HepG2 (cell line): ENCODE results near the gene YIF1A. TPM values are rescaled to one million over a fixed set of nuclear protein-coding genes. Genes with fewer than 3 reads are reported as not detected.

Experiments used
- DMTF1 ChIP-seq: sonication (generic); formaldehyde crosslinking; IDR thresholded peaks from 2 replicates; pipeline ENCODE4 v1.4.0; 2020; ENCODE audit warnings: mild to moderate bottlenecking, missing genetic modification reagents
- HIVEP1 ChIP-seq: sonication (generic); formaldehyde crosslinking; IDR thresholded peaks from 2 replicates; pipeline ENCODE4 v1.4.0; 2020; ENCODE audit warnings: mild to moderate bottlenecking, missing genetic modification reagents
- IRX3 ChIP-seq: sonication (generic); formaldehyde crosslinking; IDR thresholded peaks from 2 replicates; pipeline ENCODE4 v1.8.1; 2023; ENCODE audit warnings: mild to moderate bottlenecking, low read depth, missing genetic modification reagents, borderline replicate concordance
- KDM5A ChIP-seq: fragments of 200-600 bp; sonication (generic); IDR thresholded peaks from 2 replicates; pipeline ENCODE4 v1.7.0; 2018; ENCODE audit warnings: antibody characterized with exemption, mild to moderate bottlenecking, low read length, borderline replicate concordance
- KLF12 ChIP-seq: sonication (generic); formaldehyde crosslinking; IDR thresholded peaks from 2 replicates; pipeline ENCODE4 v1.4.0; 2020; ENCODE audit warnings: missing genetic modification reagents, borderline replicate concordance
- KLF13 ChIP-seq: sonication (generic); formaldehyde crosslinking; IDR thresholded peaks from 2 replicates; pipeline ENCODE4 v1.4.0; 2020; ENCODE audit warnings: mild to moderate bottlenecking, missing genetic modification reagents
- REL ChIP-seq: sonication (generic); formaldehyde crosslinking; conservative IDR thresholded peaks from 2 replicates; pipeline ENCODE4 v1.8.0; 2022; ENCODE audit warnings: mild to moderate bottlenecking, missing genetic modification reagents, moderate library complexity
- ZNF484 ChIP-seq: sonication (generic); formaldehyde crosslinking; IDR thresholded peaks from 2 replicates; pipeline ENCODE4 v1.5.1; 2020; ENCODE audit warnings: mild to moderate bottlenecking, low read depth, missing genetic modification reagents, borderline replicate concordance
- ZNF569 ChIP-seq: sonication (generic); formaldehyde crosslinking; IDR thresholded peaks from 2 replicates; pipeline ENCODE4 v1.5.0; 2020; ENCODE audit warnings: mild to moderate bottlenecking, missing genetic modification reagents, moderate library complexity, borderline replicate concordance
- ZNF790 ChIP-seq: sonication (generic); formaldehyde crosslinking; IDR thresholded peaks from 2 replicates; pipeline ENCODE4 v1.8.0; 2022; ENCODE audit warnings: missing genetic modification reagents, mild to moderate bottlenecking, borderline replicate concordance
- ZNF878 ChIP-seq: sonication (generic); formaldehyde crosslinking; IDR thresholded peaks from 2 replicates; pipeline ENCODE4 v1.8.1; 2023; ENCODE audit warnings: mild to moderate bottlenecking, missing genetic modification reagents, moderate library complexity
- polyA plus RNA-seq, 8 experiments: library from polyadenylated mRNA; depleted of rRNA in 3 of 8; stranded (reverse) in 7 of 8; unstranded in 1 of 8; fragments of >200 nt; fragmentation: Illumina TruSeq in 4 of 8; extraction: Trizol in 4 of 8; gene quantifications; 2 replicates each; pipeline versions ENCODE4 v1.2.1 to v1.2.3, GENCODE V29; 2011 to 2016; ENCODE audit warnings: low read depth in 4 of 8, missing spikeins in 1 of 8, mixed read lengths in 1 of 8; ENCODE audit not compliant: insufficient read depth in 1 of 8
- total RNA-seq, 5 experiments: library from RNA; depleted of rRNA; stranded (reverse); fragments of >200 nt; fragmentation: Illumina TruSeq; extraction: Trizol; gene quantifications; 2 replicates each; pipeline ENCODE4 v1.2.3, GENCODE V29; 2016; ENCODE audit warnings: low read depth in 1 of 5
- TF ChIP-seq, protein P1 (sequence below): sonication (generic); formaldehyde crosslinking; IDR thresholded peaks from 2 replicates; pipeline ENCODE4 v1.4.0; 2020; ENCODE audit warnings: missing genetic modification reagents, borderline replicate concordance
- TF ChIP-seq, protein P2 (sequence below): sonication (generic); formaldehyde crosslinking; IDR thresholded peaks from one replicate; pipeline ENCODE4 v1.5.1; 2020; ENCODE audit warnings: mild to moderate bottlenecking, missing genetic modification reagents; ENCODE audit errors: not compliant biosample characterization

YIF1A gene
- total and polyA plus RNA-seq, 2 of the 13 experiments (the other 11 are each of a cell fraction or from before 2014, with no cell fraction given), result 133 to 145 TPM

DNA sequence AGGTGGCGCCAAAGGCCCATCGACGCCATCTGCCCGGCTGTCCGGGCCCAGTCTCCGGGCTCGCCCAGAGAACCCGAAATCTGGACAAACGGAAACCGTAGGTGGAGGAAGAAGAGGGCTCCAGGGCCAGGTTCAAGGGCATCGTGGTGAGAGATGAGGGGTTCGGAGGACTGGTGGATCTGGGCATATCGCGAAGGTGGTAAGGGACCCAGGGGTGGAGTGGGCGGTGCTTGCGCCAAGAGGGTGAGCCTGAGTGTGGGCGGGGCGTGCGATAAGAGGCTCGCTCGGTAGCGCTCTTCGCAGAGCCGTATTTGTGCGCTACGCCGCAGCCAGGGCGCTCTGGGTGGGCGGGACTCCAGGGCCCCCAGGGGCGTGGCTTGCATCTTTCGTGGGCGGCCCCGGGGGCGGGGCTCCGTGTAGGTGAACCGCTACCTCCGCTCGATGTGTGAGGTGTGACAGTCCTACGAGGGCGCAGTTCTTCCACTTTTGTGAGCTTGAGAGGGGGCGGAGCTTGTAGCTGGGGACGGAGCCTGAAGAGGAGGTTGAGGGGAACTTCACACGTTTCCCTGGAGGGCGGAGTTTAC lies 23.1 kb upstream of the YIF1A start (continued):
- TF ChIP-seq ZNF790 (CRISPR knock-in tag), result no peak
- TF ChIP-seq HIVEP1, result no peak; the same call in 1 of the 2 replicates
- peak; percentile 68; the same call in 1 of the 2 replicates for TF ChIP-seq KDM5A
- TF ChIP-seq KLF12, result peak; percentile 18; the same call in 1 of the 2 replicates
- TF ChIP-seq ZNF484 (CRISPR knock-in tag), result no peak
- no peak for TF ChIP-seq ZNF569
- TF ChIP-seq IRX3 (CRISPR knock-in tag), result 0 out of 2 replicates have a peak, but pooled peaks have one; percentile 41
- TF ChIP-seq, protein P1, sequence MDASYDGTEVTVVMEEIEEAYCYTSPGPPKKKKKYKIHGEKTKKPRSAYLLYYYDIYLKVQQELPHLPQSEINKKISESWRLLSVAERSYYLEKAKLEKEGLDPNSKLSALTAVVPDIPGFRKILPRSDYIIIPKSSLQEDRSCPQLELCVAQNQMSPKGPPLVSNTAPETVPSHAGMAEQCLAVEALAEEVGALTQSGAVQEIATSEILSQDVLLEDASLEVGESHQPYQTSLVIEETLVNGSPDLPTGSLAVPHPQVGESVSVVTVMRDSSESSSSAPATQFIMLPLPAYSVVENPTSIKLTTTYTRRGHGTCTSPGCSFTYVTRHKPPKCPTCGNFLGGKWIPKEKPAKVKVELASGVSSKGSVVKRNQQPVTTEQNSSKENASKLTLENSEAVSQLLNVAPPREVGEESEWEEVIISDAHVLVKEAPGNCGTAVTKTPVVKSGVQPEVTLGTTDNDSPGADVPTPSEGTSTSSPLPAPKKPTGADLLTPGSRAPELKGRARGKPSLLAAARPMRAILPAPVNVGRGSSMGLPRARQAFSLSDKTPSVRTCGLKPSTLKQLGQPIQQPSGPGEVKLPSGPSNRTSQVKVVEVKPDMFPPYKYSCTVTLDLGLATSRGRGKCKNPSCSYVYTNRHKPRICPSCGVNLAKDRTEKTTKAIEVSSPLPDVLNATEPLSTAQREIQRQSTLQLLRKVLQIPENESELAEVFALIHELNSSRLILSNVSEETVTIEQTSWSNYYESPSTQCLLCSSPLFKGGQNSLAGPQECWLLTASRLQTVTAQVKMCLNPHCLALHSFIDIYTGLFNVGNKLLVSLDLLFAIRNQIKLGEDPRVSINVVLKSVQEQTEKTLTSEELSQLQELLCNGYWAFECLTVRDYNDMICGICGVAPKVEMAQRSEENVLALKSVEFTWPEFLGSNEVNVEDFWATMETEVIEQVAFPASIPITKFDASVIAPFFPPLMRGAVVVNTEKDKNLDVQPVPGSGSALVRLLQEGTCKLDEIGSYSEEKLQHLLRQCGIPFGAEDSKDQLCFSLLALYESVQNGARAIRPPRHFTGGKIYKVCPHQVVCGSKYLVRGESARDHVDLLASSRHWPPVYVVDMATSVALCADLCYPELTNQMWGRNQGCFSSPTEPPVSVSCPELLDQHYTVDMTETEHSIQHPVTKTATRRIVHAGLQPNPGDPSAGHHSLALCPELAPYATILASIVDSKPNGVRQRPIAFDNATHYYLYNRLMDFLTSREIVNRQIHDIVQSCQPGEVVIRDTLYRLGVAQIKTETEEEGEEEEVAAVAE (CRISPR knock-in tag), result no peak
- TF ChIP-seq DMTF1 (CRISPR knock-in tag), result no peak
- peak; percentile 14; the same call in 1 of the 2 replicates for TF ChIP-seq KLF13 (CRISPR knock-in tag)
- TF ChIP-seq REL (CRISPR knock-in tag), result no peak
- TF ChIP-seq, protein P2, sequence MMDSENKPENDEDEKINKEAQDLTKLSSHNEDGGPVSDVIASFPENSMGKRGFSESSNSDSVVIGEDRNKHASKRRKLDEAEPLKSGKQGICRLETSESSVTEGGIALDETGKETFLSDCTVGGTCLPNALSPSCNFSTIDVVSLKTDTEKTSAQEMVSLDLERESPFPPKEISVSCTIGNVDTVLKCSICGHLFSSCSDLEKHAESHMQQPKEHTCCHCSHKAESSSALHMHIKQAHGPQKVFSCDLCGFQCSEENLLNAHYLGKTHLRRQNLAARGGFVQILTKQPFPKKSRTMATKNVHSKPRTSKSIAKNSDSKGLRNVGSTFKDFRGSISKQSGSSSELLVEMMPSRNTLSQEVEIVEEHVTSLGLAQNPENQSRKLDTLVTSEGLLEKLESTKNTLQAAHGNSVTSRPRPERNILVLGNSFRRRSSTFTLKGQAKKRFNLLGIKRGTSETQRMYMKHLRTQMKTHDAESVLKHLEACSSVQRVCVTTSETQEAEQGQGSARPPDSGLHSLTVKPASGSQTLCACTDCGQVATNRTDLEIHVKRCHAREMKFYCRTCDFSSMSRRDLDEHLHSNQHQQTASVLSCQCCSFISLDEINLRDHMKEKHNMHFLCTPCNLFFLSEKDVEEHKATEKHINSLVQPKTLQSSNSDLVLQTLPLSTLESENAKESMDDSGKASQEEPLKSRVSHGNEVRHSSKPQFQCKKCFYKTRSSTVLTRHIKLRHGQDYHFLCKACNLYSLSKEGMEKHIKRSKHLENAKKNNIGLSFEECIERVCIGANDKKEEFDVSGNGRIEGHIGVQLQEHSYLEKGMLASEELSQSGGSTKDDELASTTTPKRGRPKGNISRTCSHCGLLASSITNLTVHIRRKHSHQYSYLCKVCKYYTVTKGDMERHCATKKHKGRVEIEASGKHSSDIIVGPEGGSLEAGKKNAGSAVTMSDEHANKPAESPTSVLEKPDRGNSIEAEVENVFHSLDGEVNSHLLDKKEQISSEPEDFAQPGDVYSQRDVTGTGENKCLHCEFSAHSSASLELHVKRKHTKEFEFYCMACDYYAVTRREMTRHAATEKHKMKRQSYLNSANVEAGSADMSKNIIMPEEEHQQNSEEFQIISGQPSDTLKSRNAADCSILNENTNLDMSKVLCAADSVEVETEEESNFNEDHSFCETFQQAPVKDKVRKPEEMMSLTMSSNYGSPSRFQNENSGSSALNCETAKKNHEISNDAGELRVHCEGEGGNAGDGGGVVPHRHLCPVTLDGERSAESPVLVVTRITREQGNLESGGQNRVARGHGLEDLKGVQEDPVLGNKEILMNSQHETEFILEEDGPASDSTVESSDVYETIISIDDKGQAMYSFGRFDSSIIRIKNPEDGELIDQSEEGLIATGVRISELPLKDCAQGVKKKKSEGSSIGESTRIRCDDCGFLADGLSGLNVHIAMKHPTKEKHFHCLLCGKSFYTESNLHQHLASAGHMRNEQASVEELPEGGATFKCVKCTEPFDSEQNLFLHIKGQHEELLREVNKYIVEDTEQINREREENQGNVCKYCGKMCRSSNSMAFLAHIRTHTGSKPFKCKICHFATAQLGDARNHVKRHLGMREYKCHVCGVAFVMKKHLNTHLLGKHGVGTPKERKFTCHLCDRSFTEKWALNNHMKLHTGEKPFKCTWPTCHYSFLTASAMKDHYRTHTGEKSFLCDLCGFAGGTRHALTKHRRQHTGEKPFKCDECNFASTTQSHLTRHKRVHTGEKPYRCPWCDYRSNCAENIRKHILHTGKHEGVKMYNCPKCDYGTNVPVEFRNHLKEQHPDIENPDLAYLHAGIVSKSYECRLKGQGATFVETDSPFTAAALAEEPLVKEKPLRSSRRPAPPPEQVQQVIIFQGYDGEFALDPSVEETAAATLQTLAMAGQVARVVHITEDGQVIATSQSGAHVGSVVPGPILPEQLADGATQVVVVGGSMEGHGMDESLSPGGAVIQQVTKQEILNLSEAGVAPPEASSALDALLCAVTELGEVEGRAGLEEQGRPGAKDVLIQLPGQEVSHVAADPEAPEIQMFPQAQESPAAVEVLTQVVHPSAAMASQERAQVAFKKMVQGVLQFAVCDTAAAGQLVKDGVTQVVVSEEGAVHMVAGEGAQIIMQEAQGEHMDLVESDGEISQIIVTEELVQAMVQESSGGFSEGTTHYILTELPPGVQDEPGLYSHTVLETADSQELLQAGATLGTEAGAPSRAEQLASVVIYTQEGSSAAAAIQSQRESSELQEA (CRISPR knock-in tag), result no peak
- TF ChIP-seq ZNF878 (CRISPR knock-in tag), result no peak
